ENCODE results near the gene IL4I1.

Gene IL4I1

GRCh38 chr19:49894879-49895565 is 1.7 kb downstream of the IL4I1 start:
- DNase-seq = peak; percentile 41

DNA sequence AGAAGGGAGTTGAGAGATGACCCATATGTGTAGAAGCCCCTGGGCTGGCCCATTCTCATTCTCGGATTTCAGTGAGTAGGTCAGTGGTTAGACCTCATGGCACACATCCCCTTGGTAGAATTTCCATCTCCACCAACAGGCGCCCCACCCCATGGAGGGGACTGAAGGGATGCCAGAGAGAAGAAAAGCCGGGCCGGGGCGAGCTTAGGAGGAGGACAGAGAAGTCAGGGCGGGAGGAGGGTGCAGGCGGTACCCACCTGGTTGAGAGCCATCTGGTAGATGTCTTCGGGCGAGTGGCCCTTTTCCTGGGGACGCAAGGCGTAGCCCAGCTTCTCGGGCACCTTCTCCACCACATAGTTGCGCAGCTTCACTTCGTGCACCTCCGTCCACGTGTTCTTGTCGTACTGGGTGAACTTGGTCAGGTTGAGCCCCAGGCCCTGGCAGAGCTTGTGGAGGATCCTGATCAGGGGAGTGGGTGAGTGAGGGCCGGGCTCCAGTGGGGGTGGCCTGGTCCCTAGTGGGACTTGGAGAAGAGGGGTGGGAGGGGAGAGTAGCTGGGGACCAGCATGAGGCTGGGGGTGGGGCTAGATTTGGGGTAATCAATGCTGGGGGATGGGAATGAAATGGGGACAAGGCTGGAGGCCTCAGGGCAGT is 2.5 kb downstream of the IL4I1 start:
- no peak for DNase-seq

DNA sequence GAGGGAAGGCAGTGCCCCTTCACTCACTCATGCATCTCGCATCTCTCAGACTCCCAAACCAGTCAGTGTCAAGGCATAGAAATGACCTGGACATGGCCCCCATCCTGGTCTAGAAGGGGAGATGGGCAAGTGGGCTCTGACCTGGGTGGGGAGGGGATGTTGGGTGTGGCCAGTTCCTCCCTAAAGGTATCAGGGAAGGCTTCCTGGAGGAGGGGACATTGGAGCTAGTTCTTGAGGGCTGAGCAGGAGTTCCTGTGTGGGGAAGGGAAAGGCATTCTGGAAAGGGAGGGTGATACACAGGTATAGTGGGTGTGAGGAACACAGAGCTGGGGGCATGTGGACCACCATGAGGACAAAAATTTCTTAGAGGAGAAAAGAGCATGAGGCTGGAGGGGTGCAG is 4.0 kb downstream of the IL4I1 start:
- DNase-seq = no peak

GRCh38 chr19:49891393-49891792 is 5.3 kb downstream of the IL4I1 start:
- DNase-seq = no peak

DNA sequence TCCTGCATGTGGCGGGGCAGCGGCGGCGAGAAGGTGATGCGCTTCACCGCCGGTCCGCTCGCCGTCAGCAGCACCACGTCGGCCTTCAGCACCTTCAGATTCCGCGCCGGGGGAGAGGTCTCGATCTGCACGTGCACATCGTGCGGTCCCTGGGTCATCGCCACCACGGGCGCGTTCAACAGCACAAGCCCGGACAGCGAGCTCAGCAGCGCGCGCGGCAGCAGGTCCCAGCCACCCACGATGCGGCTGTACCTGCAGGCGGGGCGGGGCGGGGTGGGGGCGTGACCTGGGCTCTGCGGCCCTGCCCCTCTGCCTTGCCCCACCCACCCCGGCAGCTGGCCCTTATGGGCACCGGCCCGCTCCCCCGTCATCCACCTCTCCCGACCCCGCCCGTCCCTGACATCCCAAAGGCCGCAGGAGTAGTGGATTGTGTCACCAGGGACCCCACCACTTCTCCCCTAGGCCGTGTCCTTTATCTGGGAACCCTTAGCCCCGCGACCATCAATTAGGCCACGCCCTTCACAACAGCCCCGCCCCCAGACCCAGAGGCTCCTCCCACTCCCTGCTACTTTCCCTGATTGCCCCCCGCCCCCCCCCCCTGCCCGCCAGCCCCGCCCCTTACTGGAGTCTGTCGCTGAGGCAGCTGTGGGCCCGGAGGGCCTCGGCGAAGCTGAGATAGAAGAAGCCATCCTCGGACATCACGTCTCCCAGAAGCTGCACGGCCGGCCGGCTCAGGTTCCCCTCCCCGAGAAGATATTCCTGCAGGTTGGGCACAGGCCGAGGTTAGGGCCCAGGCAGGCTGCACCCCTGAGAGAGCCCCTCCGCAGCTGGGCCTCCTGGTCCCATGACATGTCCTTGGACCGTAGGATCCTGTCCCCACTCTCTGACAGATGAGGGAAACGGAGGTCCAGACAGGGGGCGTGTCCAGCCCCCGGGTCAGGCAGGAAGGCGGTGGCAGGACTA is 6.1 kb downstream of the IL4I1 start:
- DNase-seq = peak; percentile 59

- DNase-seq = peak; percentile 73
Observed at GRCh38 chr19:49889687-49890348, 6.9 kb downstream of the IL4I1 start.

GRCh38 chr19:49889038-49889686 is 7.5 kb downstream of the IL4I1 start:
- DNase-seq = no peak

DNA sequence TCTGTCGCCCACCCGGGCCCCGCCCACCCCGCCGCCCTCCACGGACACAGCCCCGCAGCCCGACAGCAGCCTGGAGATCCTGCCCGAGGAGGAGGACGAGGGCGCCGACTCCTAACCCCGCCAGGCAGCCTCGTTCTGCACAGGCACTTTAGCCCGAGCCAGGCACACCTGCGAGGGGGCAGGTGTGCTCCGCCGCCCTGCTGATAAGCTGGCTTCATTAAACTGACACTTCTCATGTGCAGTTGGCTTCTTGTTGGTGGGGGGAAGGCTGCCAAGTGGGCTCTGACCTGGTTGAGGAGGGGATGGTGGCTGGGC is 8.2 kb downstream of the IL4I1 start:
- no peak for DNase-seq

DNA sequence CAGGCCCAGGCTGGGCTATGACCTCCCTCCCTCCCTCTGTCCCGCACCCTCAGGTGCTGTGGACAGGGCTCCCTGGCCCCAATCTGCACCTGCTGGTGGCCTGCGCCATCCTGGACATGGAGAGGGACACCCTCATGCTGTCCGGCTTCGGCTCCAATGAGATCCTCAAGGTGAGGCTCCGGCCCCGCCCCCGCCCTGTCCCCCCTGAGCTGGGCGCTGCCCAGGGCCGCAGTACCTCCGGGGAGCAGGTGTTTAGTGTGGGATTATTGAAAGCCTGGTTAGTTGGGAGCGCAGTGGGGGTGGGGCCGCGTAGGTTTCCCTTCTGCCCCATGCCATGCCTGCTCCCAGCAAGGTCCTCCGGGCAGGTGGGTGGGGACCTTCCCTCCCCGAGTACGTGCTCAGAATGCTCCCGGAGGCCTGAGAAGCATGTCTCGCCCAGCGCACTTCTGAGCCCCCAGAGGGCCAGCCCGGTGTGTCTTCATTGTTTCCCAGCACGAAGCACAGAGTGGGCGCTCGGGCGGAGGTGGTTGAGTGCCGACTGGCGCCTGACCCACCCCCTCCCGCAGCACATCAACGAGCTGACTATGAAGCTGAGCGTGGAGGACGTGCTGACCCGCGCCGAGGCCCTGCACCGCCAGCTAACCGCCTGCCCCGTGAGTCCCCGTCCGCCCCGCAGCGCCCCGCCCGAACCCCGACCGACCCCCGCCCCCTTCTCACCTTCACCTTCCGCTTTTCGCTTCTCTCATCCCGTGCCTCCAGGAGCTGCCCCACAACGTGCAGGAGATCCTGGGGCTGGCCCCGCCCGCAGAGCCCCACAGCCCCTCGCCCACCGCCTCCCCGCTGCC is 8.8 kb downstream of the IL4I1 start:
- no peak for DNase-seq

- no peak for DNase-seq
Observed at GRCh38 chr19:49887037-49887664, 9.5 kb downstream of the IL4I1 start.

DNA sequence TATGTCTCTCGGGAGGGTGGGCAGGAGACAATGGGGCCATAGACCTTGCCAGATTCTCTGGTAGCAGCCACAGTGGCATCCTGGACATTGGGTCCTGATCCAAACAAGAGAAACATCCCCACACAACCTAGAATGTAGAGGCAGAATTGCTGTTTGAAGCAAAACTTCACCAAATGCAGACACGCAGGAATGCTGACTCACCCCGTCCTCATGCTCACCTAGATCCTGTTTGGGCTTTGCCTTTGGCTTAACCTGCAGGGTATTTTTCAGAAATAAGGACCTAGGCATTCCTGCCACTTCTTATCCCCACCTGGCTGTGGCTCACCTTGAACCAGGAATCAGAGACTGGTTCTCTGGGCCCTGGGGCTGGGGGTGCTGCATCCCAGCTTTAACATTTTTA is 11.9 kb downstream of the IL4I1 start:
- DNase-seq = no peak

- no peak for DNase-seq
Observed at GRCh38 chr19:49884109-49884508, 12.6 kb downstream of the IL4I1 start.

DNA sequence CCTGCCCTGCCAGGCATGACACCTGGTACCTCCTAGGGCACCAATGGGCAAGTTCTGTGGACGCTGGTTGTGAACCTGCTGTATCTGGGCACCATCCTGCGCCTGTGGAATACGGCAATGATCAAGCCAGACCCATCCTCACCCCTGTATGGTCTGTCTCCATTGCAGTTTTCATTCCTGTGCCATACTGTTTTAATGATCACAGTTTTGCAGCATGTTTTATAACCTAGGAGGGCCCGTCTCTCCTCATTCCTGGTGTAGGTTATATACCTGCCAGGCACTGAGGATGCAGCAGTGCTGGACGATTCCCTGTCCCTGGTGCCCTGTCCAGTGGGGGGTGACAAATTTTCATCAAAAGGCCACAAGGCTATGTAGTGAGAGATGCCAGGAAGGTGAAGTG is 13.6 kb downstream of the IL4I1 start:
- DNase-seq = no peak

DNA sequence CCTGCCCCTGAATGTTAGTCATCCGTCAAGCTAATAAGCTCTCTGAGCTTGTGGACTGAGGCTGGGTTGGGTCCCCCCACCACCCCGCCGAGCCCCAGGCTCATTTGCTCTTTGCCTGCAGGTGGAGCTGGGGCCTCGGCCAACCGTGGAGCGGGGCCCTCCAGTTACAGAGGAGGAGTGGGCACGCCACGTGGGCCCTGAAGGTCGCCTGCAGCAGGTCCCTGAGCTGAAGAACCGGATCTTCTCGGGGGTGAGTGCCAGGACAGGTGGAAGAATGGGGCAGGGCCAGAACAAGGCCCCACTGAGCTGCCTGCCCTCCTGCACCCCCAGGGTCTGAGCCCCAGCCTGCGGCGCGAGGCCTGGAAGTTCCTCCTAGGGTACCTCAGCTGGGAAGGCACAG is 14.0 kb downstream of the IL4I1 start:
- no peak for DNase-seq

GRCh38 chr19:49881672-49882394 is 14.9 kb downstream of the IL4I1 start:
- no peak for DNase-seq

DNA sequence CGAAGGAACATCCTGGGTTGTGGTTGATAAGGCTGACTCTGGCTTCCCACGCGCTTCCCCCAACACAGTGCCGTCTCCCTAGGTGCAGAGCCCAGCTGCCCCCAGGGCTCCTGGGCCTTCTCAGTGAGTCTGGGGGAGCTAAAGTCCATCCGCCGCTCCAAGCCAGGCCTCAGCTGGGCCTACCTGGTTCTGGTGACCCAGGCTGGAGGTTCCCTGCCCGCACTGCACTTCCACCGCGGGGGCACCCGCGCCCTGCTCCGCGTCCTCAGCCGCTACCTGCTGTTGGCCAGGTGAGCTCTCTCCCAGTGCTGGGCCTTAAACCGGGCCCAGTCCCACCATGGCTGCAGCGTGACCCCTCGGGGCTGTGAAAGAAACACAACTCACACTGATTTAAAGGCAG is 15.5 kb downstream of the IL4I1 start:
- DNase-seq = no peak

GRCh38 chr19:49880162-49880869 is 16.4 kb downstream of the IL4I1 start:
- DNase-seq = no peak

DNA sequence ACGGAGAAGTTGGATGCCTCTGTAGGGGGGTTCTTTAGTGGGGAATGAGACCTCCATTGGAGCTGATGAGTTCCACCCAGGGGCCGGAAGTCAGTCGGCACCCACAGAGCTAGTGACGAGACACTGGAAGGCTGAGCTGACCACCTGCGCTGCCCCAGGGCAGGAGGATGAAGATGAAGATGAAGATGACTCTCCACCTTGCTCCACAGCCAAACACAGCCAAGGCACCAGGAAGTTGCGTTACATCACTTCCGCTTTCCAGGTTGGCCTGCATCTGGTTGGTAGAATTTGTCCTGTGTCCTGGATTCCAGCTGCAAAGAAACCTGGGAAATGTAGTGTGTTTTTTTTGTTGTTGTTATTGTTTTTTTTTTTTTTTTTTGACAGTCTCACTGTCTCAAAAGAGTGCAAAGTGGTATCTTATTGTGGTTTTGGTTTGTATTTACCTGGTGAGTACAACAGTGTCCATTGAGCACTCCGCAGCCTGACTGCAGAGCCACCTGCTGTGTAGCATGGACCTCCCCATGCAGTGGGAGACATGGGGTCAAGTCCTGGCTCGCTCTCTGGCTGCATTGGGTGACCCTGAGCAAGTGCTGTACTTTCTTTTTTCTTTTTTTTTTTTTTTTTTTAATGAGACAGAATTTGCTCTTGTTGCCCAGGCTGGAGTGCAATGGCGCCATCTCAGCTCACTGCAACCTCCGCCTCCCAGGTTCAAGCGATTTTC is 17.3 kb downstream of the IL4I1 start:
- DNase-seq = no peak

GRCh38 chr19:49878744-49879070 is 18.0 kb downstream of the IL4I1 start:
- no peak for DNase-seq
